Adrenal gland (tissue), 12 donors: ENCODE results near the gene ZNF445. TPM values are rescaled to one million over a fixed set of nuclear protein-coding genes. Genes with fewer than 3 reads are reported as not detected.

Experiments
- DNase-seq, 7 donors: peaks; one replicate each; pipeline ENCODE4 v3.0.0-alpha.2; 2019 to 2020
- H3K27ac ChIP-seq, 5 donors: fragments of 200-600 bp; sonication (generic) in 4 of 5; 1 replicate in 3 of 5; 2 replicates in 2 of 5; pipeline versions ENCODE4 v1.5.1 to v1.8.0; 2016 to 2020; ENCODE audit warnings: mild to moderate bottlenecking in 1 of 5
- H3K27me3 ChIP-seq: fragments of 200-600 bp; 2 replicates; pipeline ENCODE4 v1.8.0; 2021
- H3K36me3 ChIP-seq, 2 donors: fragments of 200-600 bp; replicated peaks in 1 of 2; 1 replicate in 1 of 2; 2 replicates in 1 of 2; pipeline versions ENCODE4 v1.5.1 to v1.8.0; 2018 to 2022
- H3K4me1 ChIP-seq, 2 donors: fragments of 200-600 bp; replicated peaks in 1 of 2; 1 replicate in 1 of 2; 2 replicates in 1 of 2; pipeline versions ENCODE4 v1.5.1 to v1.8.0; 2018 to 2021
- H3K4me3 ChIP-seq, 4 donors: fragments of 200-600 bp; sonication (generic) in 3 of 4; one replicate each; pipeline ENCODE4 v1.5.1; 2016 to 2018
- H3K9me3 ChIP-seq, 3 donors: fragments of 200-600 bp; sonication (generic) in 1 of 3; replicated peaks in 1 of 3; 1 replicate in 2 of 3; 2 replicates in 1 of 3; pipeline versions ENCODE4 v1.5.1 to v1.8.0; 2016 to 2021
- CTCF ChIP-seq, 6 experiments: fragments of 450-650 bp in 4 of 6; fragments of 200-600 bp in 2 of 6; sonication (generic) in 1 of 6; IDR thresholded peaks; 1 replicate in 5 of 6; 2 replicates in 1 of 6; pipeline versions ENCODE4 v1.5.1 to v1.8.0; 2016 to 2021; ENCODE audit warnings: antibody characterized with exemption in 6 of 6, mild to moderate bottlenecking in 2 of 6, moderate library complexity in 1 of 6
- POLR2A ChIP-seq, 2 donors: fragments of 450-650 bp; IDR thresholded peaks; one replicate each; pipeline ENCODE4 v1.6.1; 2017; ENCODE audit warnings: antibody characterized with exemption in 2 of 2, mild to moderate bottlenecking in 2 of 2, moderate library complexity in 1 of 2
- WGBS, 4 donors: extraction: QIAGEN DNeasy Blood & Tissue Kit in 2 of 4; methylation state at CpG; one replicate each; pipeline versions ENCODE4 v1.1.5 to v1.1.7; 2013 to 2017; 5-methylcytosine and 5-hydroxymethylcytosine counted together
- intact Hi-C, 2 donors: fragments of 100-400 bp; cut with DNase I; formaldehyde crosslinking; loops; one replicate each; pipeline versions ENCODE4 v1.14.1 to v1.15.0; 2022 to 2023
- polyA plus RNA-seq, 3 donors: library from polyadenylated mRNA; stranded (reverse); fragments of 200-250 nt in 2 of 3; fragments of 350-450 nt in 1 of 3; fragmentation: Illumina TruSeq in 1 of 3; extraction: RNeasy Lipid Tissue Mini Kit (QIAGEN cat#74804) in 1 of 3; gene quantifications; one replicate each; pipeline ENCODE4 v1.2.3, GENCODE V29; 2013 to 2014
- total RNA-seq, 9 donors: library from RNA; depleted of rRNA in 4 of 9; stranded (reverse); fragments of >200 nt in 4 of 9; fragments of 120-200 nt in 1 of 9; fragmentation: NEBNext Ultra II Directional in 1 of 9; extraction: Animal tissue kit (Norgen Biotek cat#: 25700) in 1 of 9; gene quantifications; one replicate each; pipeline versions ENCODE4 v1.1.0 to v1.2.4, GENCODE V29; 2013 to 2023
- donor health status: healthy with polysubstance abuse.
- donor health status: Bipolar disorder and iron deficiency.
- donor health status: DM: yes; HTN: yes; CAD: no.
- donor health status: DM: no; HTN: no; CAD: no.
- donor health status: DM: no; HTN: no; CAD: no.
- donor health status: DM: yes; HTN: yes; CAD: no.

The ZNF445 gene
- total and polyA plus RNA-seq, 12 donors = 2.6 to 21.1 (median 8.1) TPM

GRCh38 chr3:44510000-44510368, 32.5 kb upstream of the ZNF445 start:
- H3K27ac ChIP-seq = peak overlapping the region; percentile 80 to 93 (median 87)
- no peaks in the 10 kb centered on the region for H3K9me3 ChIP-seq
- H3K36me3 ChIP-seq = no peaks in the 10 kb centered on the region
- peak in 1 of 7 donors; percentile 24 for DNase-seq
- no peaks in the 10 kb centered on the region for H3K27me3 ChIP-seq
- WGBS, 4 donors = 0 to 1% (median 0%) methylated on average over 6 of the region's 6 CpGs
- H3K4me1 ChIP-seq = peaks cover 8 to 16% of the 10 kb centered on the region in 2 donors
- peak overlapping the region; percentile 25 to 93 (median 60) for H3K4me3 ChIP-seq
- intact Hi-C loops = loop anchor here in 1 of 2 donors (10.0 kb wide), 1 partner anchor 185 kb away; no protein-coding TSS in a partner anchor
- no peak for TF ChIP-seq POLR2A (IDR thresholded peaks at IDR 0.05)
- no peak for TF ChIP-seq CTCF (IDR thresholded peaks at IDR 0.05)

DNA sequence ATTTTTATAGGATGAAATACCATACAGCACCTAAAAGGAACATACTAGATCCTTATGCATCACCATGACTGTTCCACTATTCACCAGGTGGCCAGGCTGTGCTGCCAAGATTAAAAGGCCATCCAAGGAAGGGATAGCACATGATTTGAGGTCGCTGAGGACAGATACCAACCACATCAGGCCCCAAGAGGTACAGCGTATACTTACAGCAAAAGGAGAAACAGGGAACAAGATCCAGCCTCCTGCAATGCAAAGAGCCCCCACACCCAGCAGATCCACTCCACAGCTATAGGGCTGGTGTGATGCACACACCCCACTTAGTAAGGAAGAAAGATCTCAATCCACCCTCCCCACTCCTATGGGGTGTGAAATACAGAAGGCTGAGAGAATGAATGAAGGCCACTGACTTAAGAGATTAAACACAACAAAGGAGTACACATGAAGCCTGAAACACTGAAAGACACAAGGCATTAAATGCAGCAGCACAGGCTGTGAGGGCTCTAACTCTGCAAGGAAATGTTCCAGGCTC, 32.0 kb upstream of the ZNF445 start:
- Histone ChIP-seq H3K27ac (peak overlapping the region in 3 of 5 donors; percentile 3 to 92 (median 80)), H3K36me3 (no peaks in the 10 kb centered on the region), H3K27me3 (no peaks in the 10 kb centered on the region), H3K9me3 (no peaks in the 10 kb centered on the region), H3K4me1 (peaks cover 8 to 16% of the 10 kb centered on the region in 2 donors), H3K4me3 (peak overlapping the region in 2 of 4 donors; percentile 75 to 93)
- DNase-seq = peak in 4 of 7 donors; percentile 5 to 51 (median 14)
- intact Hi-C loops = no loop called here
- WGBS, 4 donors = 44 to 65% (median 52%) methylated on average over 2 of the region's 2 CpGs
- no peak for TF ChIP-seq CTCF (IDR thresholded peaks at IDR 0.05)
- TF ChIP-seq POLR2A (IDR thresholded peaks at IDR 0.05) = no peak

DNA sequence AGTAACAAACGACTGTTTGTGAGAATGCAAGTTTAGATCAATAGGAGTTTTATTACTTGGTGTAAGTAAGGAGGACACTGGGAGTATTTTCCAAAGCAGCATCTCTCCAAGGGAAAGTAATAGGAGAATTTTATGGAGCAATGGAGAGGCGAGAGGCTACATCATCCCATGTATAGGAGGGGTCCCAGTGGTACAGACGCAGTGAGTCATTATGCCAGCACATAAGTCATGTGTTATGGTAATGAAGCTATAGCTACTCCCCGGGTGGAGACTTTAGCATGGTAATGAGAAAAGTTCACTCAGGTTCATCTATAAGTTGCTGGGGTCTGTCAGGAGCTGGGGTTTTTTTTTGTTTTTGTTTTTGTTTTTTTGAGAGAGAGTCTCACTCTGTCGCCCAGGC, 29.5 kb upstream of the ZNF445 start:
- Histone ChIP-seq H3K4me3 (no peak overlapping the region), H3K27ac (no peak overlapping the region), H3K36me3 (no peaks in the 10 kb centered on the region), H3K27me3 (no peaks in the 10 kb centered on the region), H3K9me3 (no peaks in the 10 kb centered on the region), H3K4me1 (peaks cover 8 to 16% of the 10 kb centered on the region in 2 donors)
- no peak for DNase-seq
- 88 to 93% (median 92%) methylated on average over 5 of the region's 5 CpGs for WGBS, 4 donors
- intact Hi-C loops = no loop called here
- no peak for TF ChIP-seq POLR2A (IDR thresholded peaks at IDR 0.05)
- TF ChIP-seq CTCF (IDR thresholded peaks at IDR 0.05) = no peak

- Histone ChIP-seq H3K27me3 (no peaks in the 10 kb centered on the region), H3K4me1 (peaks cover 8 to 16% of the 10 kb centered on the region in 2 donors), H3K27ac (no peak overlapping the region), H3K36me3 (no peaks in the 10 kb centered on the region), H3K4me3 (no peak overlapping the region), H3K9me3 (peaks cover 0 to 1% (median 0%) of the 10 kb centered on the region in 3 donors)
- no peak for DNase-seq
- no peak for TF ChIP-seq CTCF (IDR thresholded peaks at IDR 0.05)
- TF ChIP-seq POLR2A (IDR thresholded peaks at IDR 0.05) = no peak
- 89 to 95% (median 91%) methylated on average over 3 of the region's 3 CpGs for WGBS, 4 donors
- intact Hi-C loops = no loop called here
These were observed 29.1 kb upstream of the ZNF445 start for GRCh38 chr3:44506556-44506955.
